ENCODE measurements around the gene NOS3. TPM values are rescaled to one million over a fixed set of nuclear protein-coding genes. Genes with fewer than 3 reads are reported as not detected.

NOS3 gene
- total and polyA plus RNA-seq, 5 donors from 2014 or later, result 3.2 to 10.7 (median 7.4) TPM

GRCh38 chr7:151006590-151007300 lies 15.9 kb downstream of the NOS3 start:
- Mint-ChIP-seq H3K4me3 (no peak overlapping the region), H3K36me3 (peaks cover 3% of the 10 kb centered on the region), H3K9me3 (no peaks in the 10 kb centered on the region), H3K4me1 (peaks cover 0 to 59% (median 33%) of the 10 kb centered on the region in 4 donors), H3K27me3 (peaks cover 6% of the 10 kb centered on the region), H3K27ac (peak overlapping the region in 1 of 3 donors; percentile 96)
- no peaks in the 10 kb centered on the region for H3K27me3 ChIP-seq (ENCODE audit: control insufficient read depth, insufficient read depth, low read length)
- no peak for ATAC-seq (ENCODE audit: low read depth in 2 of 2)
- no peak overlapping the region for H3K27ac ChIP-seq (ENCODE audit: insufficient read depth, low read length, poor library complexity, severe bottlenecking)
- no peak for DNase-seq
- peaks cover 47% of the 10 kb centered on the region for H3K4me1 ChIP-seq (ENCODE audit: control insufficient read depth, insufficient read depth, low read length, poor library complexity, severe bottlenecking)
- no peak overlapping the region for H3K4me3 ChIP-seq (ENCODE audit: low read depth, low read length)
- no peaks in the 10 kb centered on the region for H3K9me3 ChIP-seq (ENCODE audit: control insufficient read depth in 2 of 2, low read length in 2 of 2)
- H3K36me3 ChIP-seq (ENCODE audit: control insufficient read depth, insufficient read depth, low read length), result no peaks in the 10 kb centered on the region

GRCh38 chr7:151007469-151007898 lies 16.7 kb downstream of the NOS3 start:
- H3K9me3 ChIP-seq (ENCODE audit: control insufficient read depth in 2 of 2, low read length in 2 of 2), result no peaks in the 10 kb centered on the region
- Mint-ChIP-seq H3K36me3 (peaks cover 11% of the 10 kb centered on the region), H3K27ac (peak overlapping the region; percentile 93 to 96 (median 94)), H3K4me3 (peak overlapping the region; percentile 70 to 90 (median 86)), H3K4me1 (peaks cover 0 to 66% (median 40%) of the 10 kb centered on the region in 4 donors), H3K27me3 (peaks cover 6% of the 10 kb centered on the region), H3K9me3 (no peaks in the 10 kb centered on the region)
- no peaks in the 10 kb centered on the region for H3K27me3 ChIP-seq (ENCODE audit: control insufficient read depth, insufficient read depth, low read length)
- no peak for DNase-seq
- H3K4me3 ChIP-seq (ENCODE audit: low read depth, low read length), result no peak overlapping the region
- H3K36me3 ChIP-seq (ENCODE audit: control insufficient read depth, insufficient read depth, low read length), result no peaks in the 10 kb centered on the region
- ATAC-seq (ENCODE audit: low read depth in 2 of 2), result no peak
- peak overlapping the region; percentile 79 for H3K27ac ChIP-seq (ENCODE audit: insufficient read depth, low read length, poor library complexity, severe bottlenecking)
- peaks cover 54% of the 10 kb centered on the region for H3K4me1 ChIP-seq (ENCODE audit: control insufficient read depth, insufficient read depth, low read length, poor library complexity, severe bottlenecking)

- no peaks in the 10 kb centered on the region for H3K36me3 ChIP-seq (ENCODE audit: control insufficient read depth, insufficient read depth, low read length)
- H3K4me3 ChIP-seq (ENCODE audit: low read depth, low read length), result peak overlapping the region; percentile 70
- H3K4me3 Mint-ChIP-seq, result peak overlapping the region; percentile 70 to 90 (median 86)
- H3K27me3 Mint-ChIP-seq, result peaks cover under 1% of the 10 kb centered on the region
- H3K27ac ChIP-seq (ENCODE audit: insufficient read depth, low read length, poor library complexity, severe bottlenecking), result peak overlapping the region; percentile 79
- no peaks in the 10 kb centered on the region for H3K27me3 ChIP-seq (ENCODE audit: control insufficient read depth, insufficient read depth, low read length)
- peaks cover 61% of the 10 kb centered on the region for H3K4me1 ChIP-seq (ENCODE audit: control insufficient read depth, insufficient read depth, low read length, poor library complexity, severe bottlenecking)
- ATAC-seq (ENCODE audit: low read depth in 2 of 2) (peak; percentile 45 to 47), DNase-seq (peak in 2 of 3 donors; percentile 38 to 84)
- peak overlapping the region; percentile 93 to 96 (median 94) for H3K27ac Mint-ChIP-seq
- peaks cover 13% of the 10 kb centered on the region for H3K36me3 Mint-ChIP-seq
- peaks cover 0 to 3% (median 0%) of the 10 kb centered on the region in 7 donors for H3K9me3 Mint-ChIP-seq
- H3K9me3 ChIP-seq (ENCODE audit: control insufficient read depth in 2 of 2, low read length in 2 of 2), result no peaks in the 10 kb centered on the region
- peaks cover 0 to 73% (median 43%) of the 10 kb centered on the region in 4 donors for H3K4me1 Mint-ChIP-seq
Observed at GRCh38 chr7:151008143-151008510, 17.3 kb downstream of the NOS3 start.

- Mint-ChIP-seq H3K27me3 (peaks cover 2% of the 10 kb centered on the region), H3K36me3 (peaks cover 13% of the 10 kb centered on the region), H3K4me1 (peaks cover 0 to 72% (median 42%) of the 10 kb centered on the region in 4 donors), H3K4me3 (peak overlapping the region; percentile 70 to 90 (median 86)), H3K27ac (peak overlapping the region; percentile 32 to 96 (median 94)), H3K9me3 (peaks cover 0 to 3% (median 0%) of the 10 kb centered on the region in 7 donors)
- peaks cover 66% of the 10 kb centered on the region for H3K4me1 ChIP-seq (ENCODE audit: control insufficient read depth, insufficient read depth, low read length, poor library complexity, severe bottlenecking)
- no peaks in the 10 kb centered on the region for H3K9me3 ChIP-seq (ENCODE audit: control insufficient read depth in 2 of 2, low read length in 2 of 2)
- DNase-seq, result peak; percentile 68 to 85 (median 69)
- peak; percentile 53 to 62 for ATAC-seq (ENCODE audit: low read depth in 2 of 2)
- peak overlapping the region; percentile 79 for H3K27ac ChIP-seq (ENCODE audit: insufficient read depth, low read length, poor library complexity, severe bottlenecking)
- no peaks in the 10 kb centered on the region for H3K36me3 ChIP-seq (ENCODE audit: control insufficient read depth, insufficient read depth, low read length)
- H3K27me3 ChIP-seq (ENCODE audit: control insufficient read depth, insufficient read depth, low read length), result no peaks in the 10 kb centered on the region
- peak overlapping the region; percentile 70 for H3K4me3 ChIP-seq (ENCODE audit: low read depth, low read length)
Observed at GRCh38 chr7:151008511-151009323, 17.9 kb downstream of the NOS3 start.

- Histone ChIP-seq H3K4me1 (ENCODE audit: control insufficient read depth, insufficient read depth, low read length, poor library complexity, severe bottlenecking) (peaks cover 74% of the 10 kb centered on the region), H3K9me3 (ENCODE audit: control insufficient read depth in 2 of 2, low read length in 2 of 2) (no peaks in the 10 kb centered on the region), H3K36me3 (ENCODE audit: control insufficient read depth, insufficient read depth, low read length) (no peaks in the 10 kb centered on the region), H3K4me3 (ENCODE audit: low read depth, low read length) (no peak overlapping the region), H3K27ac (ENCODE audit: insufficient read depth, low read length, poor library complexity, severe bottlenecking) (peak overlapping the region; percentile 79), H3K27me3 (ENCODE audit: control insufficient read depth, insufficient read depth, low read length) (no peaks in the 10 kb centered on the region)
- Mint-ChIP-seq H3K27ac (peak overlapping the region in 2 of 3 donors; percentile 48 to 76), H3K27me3 (peaks cover 9% of the 10 kb centered on the region), H3K36me3 (peaks cover 12% of the 10 kb centered on the region), H3K4me1 (peaks cover 5 to 80% (median 47%) of the 10 kb centered on the region in 4 donors), H3K4me3 (peak overlapping the region in 2 of 4 donors; percentile 9 to 43), H3K9me3 (peaks cover 0 to 4% (median 2%) of the 10 kb centered on the region in 7 donors)
- ATAC-seq (ENCODE audit: low read depth in 2 of 2), result no peak
- no peak for DNase-seq
Observed at GRCh38 chr7:151009327-151010036, 18.7 kb downstream of the NOS3 start.

GRCh38 chr7:151010037-151010306 lies 19.2 kb downstream of the NOS3 start:
- DNase-seq (no peak), ATAC-seq (ENCODE audit: low read depth in 2 of 2) (no peak)
- H3K27ac ChIP-seq (ENCODE audit: insufficient read depth, low read length, poor library complexity, severe bottlenecking), result peak overlapping the region; percentile 77
- peak overlapping the region in 2 of 4 donors; percentile 43 to 79 for H3K4me3 Mint-ChIP-seq
- H3K36me3 Mint-ChIP-seq, result peaks cover 11% of the 10 kb centered on the region
- H3K36me3 ChIP-seq (ENCODE audit: control insufficient read depth, insufficient read depth, low read length), result no peaks in the 10 kb centered on the region
- no peaks in the 10 kb centered on the region for H3K27me3 ChIP-seq (ENCODE audit: control insufficient read depth, insufficient read depth, low read length)
- H3K27me3 Mint-ChIP-seq, result peaks cover 10% of the 10 kb centered on the region
- H3K4me3 ChIP-seq (ENCODE audit: low read depth, low read length), result no peak overlapping the region
- peaks cover 79% of the 10 kb centered on the region for H3K4me1 ChIP-seq (ENCODE audit: control insufficient read depth, insufficient read depth, low read length, poor library complexity, severe bottlenecking)
- H3K9me3 Mint-ChIP-seq, result peaks cover 0 to 4% (median 2%) of the 10 kb centered on the region in 7 donors
- H3K9me3 ChIP-seq (ENCODE audit: control insufficient read depth in 2 of 2, low read length in 2 of 2), result no peaks in the 10 kb centered on the region
- H3K4me1 Mint-ChIP-seq, result peaks cover 7 to 84% (median 51%) of the 10 kb centered on the region in 4 donors
- H3K27ac Mint-ChIP-seq, result peak overlapping the region; percentile 48 to 99 (median 76)

GRCh38 chr7:151010307-151011096 lies 19.7 kb downstream of the NOS3 start:
- Mint-ChIP-seq H3K4me1 (peaks cover 12 to 86% (median 56%) of the 10 kb centered on the region in 4 donors), H3K27me3 (peaks cover 13% of the 10 kb centered on the region), H3K4me3 (peak overlapping the region; percentile 53 to 79 (median 70)), H3K27ac (peak overlapping the region; percentile 92 to 99 (median 95)), H3K9me3 (peaks cover 0 to 4% (median 2%) of the 10 kb centered on the region in 7 donors), H3K36me3 (peaks cover 17% of the 10 kb centered on the region)
- Histone ChIP-seq H3K9me3 (ENCODE audit: control insufficient read depth in 2 of 2, low read length in 2 of 2) (no peaks in the 10 kb centered on the region), H3K36me3 (ENCODE audit: control insufficient read depth, insufficient read depth, low read length) (no peaks in the 10 kb centered on the region), H3K4me1 (ENCODE audit: control insufficient read depth, insufficient read depth, low read length, poor library complexity, severe bottlenecking) (peaks cover 84% of the 10 kb centered on the region), H3K4me3 (ENCODE audit: low read depth, low read length) (no peak overlapping the region), H3K27me3 (ENCODE audit: control insufficient read depth, insufficient read depth, low read length) (no peaks in the 10 kb centered on the region), H3K27ac (ENCODE audit: insufficient read depth, low read length, poor library complexity, severe bottlenecking) (peak overlapping the region; percentile 77)
- DNase-seq (peak in 1 of 3 donors; percentile 75), ATAC-seq (ENCODE audit: low read depth in 2 of 2) (no peak)

Measured in CD4-positive, CD25-positive, alpha-beta regulatory T cell (primary cell).